OCI-LY1 (cell line): ENCODE results near the gene LRRD1.

ENCODE experiments used
- EZH2 ChIP-seq: fragments of 200-600 bp; sonication (generic), shearing (Covaris generic); IDR thresholded peaks from 2 replicates; pipeline ENCODE4 v1.8.0; 2017; ENCODE audit warnings: borderline replicate concordance, mixed run types, mild to moderate bottlenecking, antibody characterized with exemption, low read length, moderate library complexity, mixed read lengths
- TF ChIP-seq, protein P1 (sequence below): fragments of 200-600 bp; sonication (generic), shearing (Covaris generic); IDR thresholded peaks from 2 replicates; pipeline ENCODE4 v1.5.1; 2017; ENCODE audit warnings: mild to moderate bottlenecking, antibody characterized with exemption, low read length, moderate library complexity, mixed read lengths

DNA sequence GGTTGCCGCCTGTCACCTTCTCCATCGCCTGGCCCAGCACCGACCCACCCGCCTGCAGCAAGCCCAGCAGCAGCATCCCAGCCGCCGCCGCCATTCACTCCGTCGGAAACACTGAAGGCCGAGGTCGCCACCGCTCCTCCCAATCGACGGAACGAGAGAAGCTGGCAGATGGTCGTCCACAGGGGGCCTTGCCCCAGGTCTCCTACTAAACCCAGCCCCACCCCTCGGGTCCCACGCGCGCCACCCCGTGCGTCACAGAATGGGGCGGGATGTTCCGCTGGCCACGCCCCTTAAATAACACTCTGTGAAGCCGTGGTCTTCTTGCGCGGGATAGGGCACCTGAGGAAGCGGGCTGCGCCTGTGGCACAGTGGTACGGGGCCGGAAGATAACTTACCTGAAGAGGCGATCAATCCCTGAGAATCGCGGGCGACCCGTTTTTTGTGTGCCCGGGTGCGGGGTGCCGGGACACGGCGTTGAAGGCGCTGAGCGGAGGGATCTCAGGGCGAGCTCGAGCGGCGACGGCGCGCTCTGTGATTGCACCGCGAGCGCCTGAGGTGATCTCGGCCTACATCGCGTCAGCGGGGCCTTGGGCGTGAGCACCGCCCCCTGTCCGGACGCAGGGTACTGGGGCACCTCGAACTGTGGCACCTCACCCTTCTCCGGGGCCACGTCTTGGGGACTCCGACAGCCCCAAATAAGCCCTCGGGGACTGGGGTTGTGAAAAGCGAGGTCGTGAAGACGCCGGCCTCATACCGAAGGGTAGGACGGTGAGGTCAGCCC, 44.5 kb downstream of the LRRD1 start, which contains the start of gene CYP51A1:
- TF ChIP-seq, protein P1, sequence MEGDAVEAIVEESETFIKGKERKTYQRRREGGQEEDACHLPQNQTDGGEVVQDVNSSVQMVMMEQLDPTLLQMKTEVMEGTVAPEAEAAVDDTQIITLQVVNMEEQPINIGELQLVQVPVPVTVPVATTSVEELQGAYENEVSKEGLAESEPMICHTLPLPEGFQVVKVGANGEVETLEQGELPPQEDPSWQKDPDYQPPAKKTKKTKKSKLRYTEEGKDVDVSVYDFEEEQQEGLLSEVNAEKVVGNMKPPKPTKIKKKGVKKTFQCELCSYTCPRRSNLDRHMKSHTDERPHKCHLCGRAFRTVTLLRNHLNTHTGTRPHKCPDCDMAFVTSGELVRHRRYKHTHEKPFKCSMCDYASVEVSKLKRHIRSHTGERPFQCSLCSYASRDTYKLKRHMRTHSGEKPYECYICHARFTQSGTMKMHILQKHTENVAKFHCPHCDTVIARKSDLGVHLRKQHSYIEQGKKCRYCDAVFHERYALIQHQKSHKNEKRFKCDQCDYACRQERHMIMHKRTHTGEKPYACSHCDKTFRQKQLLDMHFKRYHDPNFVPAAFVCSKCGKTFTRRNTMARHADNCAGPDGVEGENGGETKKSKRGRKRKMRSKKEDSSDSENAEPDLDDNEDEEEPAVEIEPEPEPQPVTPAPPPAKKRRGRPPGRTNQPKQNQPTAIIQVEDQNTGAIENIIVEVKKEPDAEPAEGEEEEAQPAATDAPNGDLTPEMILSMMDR: 0 out of 2 replicates have a peak, but pooled peaks have one; percentile 11
- TF ChIP-seq EZH2: no peak
